ENCODE data around the gene CD8B. TPM values are rescaled to one million over a fixed set of nuclear protein-coding genes. Genes with fewer than 3 reads are reported as not detected.

Gene CD8B
- total and polyA plus RNA-seq, 2 of the 13 experiments (the other 11 are each of a cell fraction or from before 2014, with no cell fraction given), result 0.04 TPM; not detected in 1

DNA sequence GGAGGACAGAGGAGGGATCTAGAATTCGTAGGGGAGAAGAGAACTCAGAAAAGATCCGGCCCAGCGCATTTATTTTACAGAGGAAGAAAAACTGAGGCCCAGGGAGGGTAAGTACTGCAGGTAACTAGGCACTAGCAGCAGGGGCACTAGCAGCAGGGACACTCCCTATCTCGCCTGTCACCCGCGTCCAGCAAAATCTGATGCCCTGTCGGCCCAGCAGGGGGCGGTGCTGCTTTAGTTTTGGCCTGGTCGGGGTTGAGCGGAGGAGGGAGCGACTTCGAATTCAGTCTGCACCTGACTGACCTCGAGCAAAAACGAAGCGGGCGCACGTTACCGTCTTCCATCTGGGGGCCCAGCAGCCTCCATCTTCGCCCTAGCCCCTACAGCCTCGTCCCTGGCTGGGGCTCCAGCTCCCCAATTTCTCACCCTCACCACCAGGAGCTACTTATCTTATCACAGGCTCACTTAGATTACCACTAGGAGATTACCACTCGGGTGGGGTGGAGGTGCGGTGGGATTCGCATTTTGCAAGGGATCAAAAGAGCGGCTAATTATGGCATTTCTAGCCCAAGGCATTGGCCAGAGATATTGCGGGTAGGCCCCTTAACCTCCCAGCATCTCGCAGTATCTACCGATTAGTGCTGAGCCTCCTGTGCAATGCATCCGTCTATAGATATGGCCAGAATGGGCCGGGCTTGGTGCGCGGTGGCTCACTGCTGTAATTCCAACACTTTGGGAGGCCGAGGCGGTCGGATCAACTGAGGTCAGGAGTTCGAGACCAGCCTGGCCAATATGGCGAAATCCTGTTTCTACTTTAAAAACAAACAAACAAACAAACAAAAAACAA is 53.1 kb downstream of the CD8B start (continued):
- TF ChIP-seq ZNF382 (CRISPR knock-in tag; IDR thresholded peaks at IDR 0.05; ENCODE audit: borderline replicate concordance) (no peak), YEATS4 (CRISPR knock-in tag; IDR thresholded peaks at IDR 0.05; ENCODE audit: borderline replicate concordance) (0 out of 2 replicates have a peak, but pooled peaks have one; percentile 21), SMAD9 (CRISPR knock-in tag; IDR thresholded peaks at IDR 0.05) (peak; percentile 90), SKI (IDR thresholded peaks at IDR 0.05; ENCODE audit: partially characterized antibody) (peak; percentile 92), CCAR2 (optimal IDR thresholded peaks at IDR 0.05; ENCODE audit: low read depth, low read length) (no peak), NR2F2 (IDR thresholded peaks at IDR 0.05; ENCODE audit: borderline replicate concordance, low read depth) (no peak), NFIB (CRISPR knock-in tag; IDR thresholded peaks at IDR 0.05; ENCODE audit: borderline replicate concordance) (no peak), ZNF432 (CRISPR knock-in tag; IDR thresholded peaks at IDR 0.05; ENCODE audit: borderline replicate concordance) (no peak), SNRNP70 (IDR thresholded peaks at IDR 0.05; ENCODE audit: low read depth, low read length) (no peak), PHF5A (CRISPR knock-in tag; IDR thresholded peaks at IDR 0.05; ENCODE audit: low read depth, unreplicated experiment) (no peak), POGZ (CRISPR knock-in tag; IDR thresholded peaks at IDR 0.05) (peak; percentile 51), ZNF777 (CRISPR knock-in tag; IDR thresholded peaks at IDR 0.05) (peak; percentile 78), ZNF556 (CRISPR knock-in tag; IDR thresholded peaks at IDR 0.05; ENCODE audit: borderline replicate concordance) (peak; percentile 75; the same call in 1 of the 2 replicates), NCOR1 (IDR thresholded peaks at IDR 0.05; ENCODE audit: borderline replicate concordance, low read length) (no peak), POLR2G (IDR thresholded peaks at IDR 0.05; ENCODE audit: low read depth, low read length) (no peak), ZNF792 (CRISPR knock-in tag; IDR thresholded peaks at IDR 0.05) (0 out of 2 replicates have a peak, but pooled peaks have one; percentile 41), MEIS1 (CRISPR knock-in tag; IDR thresholded peaks at IDR 0.05; ENCODE audit: borderline replicate concordance) (peak; percentile 88; the same call in 1 of the 2 replicates), ZNF468 (CRISPR knock-in tag; IDR thresholded peaks at IDR 0.05) (no peak), TFAP4 (IDR thresholded peaks at IDR 0.05; ENCODE audit: borderline replicate concordance, low read depth) (no peak), CEBPG (CRISPR knock-in tag; IDR thresholded peaks at IDR 0.05) (no peak), SP140L (CRISPR knock-in tag; IDR thresholded peaks at IDR 0.05; ENCODE audit: borderline replicate concordance) (0 out of 2 replicates have a peak, but pooled peaks have one; percentile 51), ZNF136 (CRISPR knock-in tag; IDR thresholded peaks at IDR 0.05; ENCODE audit: low read depth) (0 out of 2 replicates have a peak, but pooled peaks have one; percentile 90), YEATS2 (CRISPR knock-in tag; IDR thresholded peaks at IDR 0.05; ENCODE audit: borderline replicate concordance) (peak; percentile 32; the same call in 1 of the 2 replicates), ZSCAN29 (CRISPR knock-in tag; conservative IDR thresholded peaks at IDR 0.05) (peak; percentile 89; the same call in 1 of the 2 replicates), ELF3 (CRISPR knock-in tag; IDR thresholded peaks at IDR 0.05) (peak; percentile 55; the same call in 1 of the 2 replicates), THAP11 (CRISPR knock-in tag; IDR thresholded peaks at IDR 0.05) (peak; percentile 52), ZNF431 (CRISPR knock-in tag; IDR thresholded peaks at IDR 0.05; ENCODE audit: borderline replicate concordance, low read depth) (0 out of 2 replicates have a peak, but pooled peaks have one; percentile 61), ZNF737 (CRISPR knock-in tag; IDR thresholded peaks at IDR 0.05; ENCODE audit: borderline replicate concordance) (no peak), ZFP36 (IDR thresholded peaks at IDR 0.05; ENCODE audit: borderline replicate concordance, low read depth, low read length, partially characterized antibody) (no peak)
- TF ChIP-seq, protein P1, sequence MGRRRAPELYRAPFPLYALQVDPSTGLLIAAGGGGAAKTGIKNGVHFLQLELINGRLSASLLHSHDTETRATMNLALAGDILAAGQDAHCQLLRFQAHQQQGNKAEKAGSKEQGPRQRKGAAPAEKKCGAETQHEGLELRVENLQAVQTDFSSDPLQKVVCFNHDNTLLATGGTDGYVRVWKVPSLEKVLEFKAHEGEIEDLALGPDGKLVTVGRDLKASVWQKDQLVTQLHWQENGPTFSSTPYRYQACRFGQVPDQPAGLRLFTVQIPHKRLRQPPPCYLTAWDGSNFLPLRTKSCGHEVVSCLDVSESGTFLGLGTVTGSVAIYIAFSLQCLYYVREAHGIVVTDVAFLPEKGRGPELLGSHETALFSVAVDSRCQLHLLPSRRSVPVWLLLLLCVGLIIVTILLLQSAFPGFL (CRISPR knock-in tag; IDR thresholded peaks at IDR 0.05), result no peak
